Stomach (tissue), 9 donors: ENCODE results near the gene CGRRF1. TPM values are rescaled to one million over a fixed set of nuclear protein-coding genes. Genes with fewer than 3 reads are reported as not detected.

Source experiments
- DNase-seq, 2 donors: peaks; one replicate each; pipeline versions ENCODE4 v3.0.0 to v3.0.0-alpha.2; 2013 to 2019
- H3K27ac ChIP-seq, 5 donors: fragments of 200-600 bp in 4 of 5; sonication (generic) in 4 of 5; one replicate each; pipeline ENCODE4 v1.5.1; 2013 to 2019; ENCODE audit warnings: mild to moderate bottlenecking in 1 of 5, moderate library complexity in 1 of 5
- H3K27me3 ChIP-seq, 3 donors: fragments of 200-600 bp; sonication (generic); one replicate each; pipeline ENCODE4 v1.5.1; 2017 to 2019; ENCODE audit warnings: mixed run types in 1 of 3
- H3K36me3 ChIP-seq, 4 donors: fragments of 200-600 bp; sonication (generic); 1 replicate in 3 of 4; 2 replicates in 1 of 4; pipeline ENCODE4 v1.5.1; 2016 to 2019
- H3K4me1 ChIP-seq, 4 donors: fragments of 200-600 bp; sonication (generic); one replicate each; pipeline ENCODE4 v1.5.1; 2016 to 2019
- H3K4me3 ChIP-seq, 4 donors: fragments of 200-600 bp; sonication (generic) in 3 of 4; one replicate each; pipeline ENCODE4 v1.5.1; 2016 to 2019; ENCODE audit warnings: mild to moderate bottlenecking in 1 of 4
- H3K9me3 ChIP-seq, 4 donors: fragments of 200-600 bp; sonication (generic); one replicate each; pipeline ENCODE4 v1.5.1; 2016 to 2019
- EP300 ChIP-seq: sonication (generic); formaldehyde crosslinking; IDR thresholded peaks from one replicate; pipeline ENCODE4 v1.6.1; 2017; ENCODE audit warnings: antibody characterized with exemption
- POLR2A ChIP-seq, 4 donors: fragments of 450-650 bp; IDR thresholded peaks; one replicate each; pipeline ENCODE4 v1.6.1; 2016; ENCODE audit warnings: antibody characterized with exemption in 4 of 4, control low read depth in 2 of 4, mild to moderate bottlenecking in 1 of 4, moderate library complexity in 1 of 4
- POLR2AphosphoS5 ChIP-seq, 3 donors: sonication (generic); formaldehyde crosslinking; IDR thresholded peaks; one replicate each; pipeline ENCODE4 v1.6.1; 2016; ENCODE audit warnings: antibody characterized with exemption in 3 of 3
- WGBS, 5 donors: extraction: QIAGEN DNeasy Blood & Tissue Kit in 3 of 5; methylation state at CpG; one replicate each; pipeline versions ENCODE4 v1.1.5 to v1.1.7; 2013 to 2018; 5-methylcytosine and 5-hydroxymethylcytosine counted together
- intact Hi-C: fragments of 100-400 bp; cut with DNase I; formaldehyde crosslinking; loops from one replicate; pipeline ENCODE4 v1.15.1; 2023; ENCODE audit warnings: low total_unique reads
- polyA plus RNA-seq, 3 donors: library from polyadenylated mRNA; stranded (reverse); fragments of 200-250 nt; gene quantifications; one replicate each; pipeline ENCODE4 v1.2.3, GENCODE V29; 2013
- total RNA-seq, 5 donors: library from RNA; depleted of rRNA; stranded (reverse); fragments of >200 nt; gene quantifications; one replicate each; pipeline versions ENCODE4 v1.1.0 to v1.2.3, GENCODE V29; 2014 to 2016
- TF ChIP-seq, protein P1 (sequence below), 7 experiments: fragments of 450-650 bp in 4 of 7; fragments of 200-600 bp in 3 of 7; sonication (generic) in 3 of 7; IDR thresholded peaks; one replicate each; pipeline ENCODE4 v1.5.1; 2016 to 2019; ENCODE audit warnings: antibody characterized with exemption in 7 of 7, control low read depth in 2 of 7, mild to moderate bottlenecking in 1 of 7
- donor health status: healthy with polysubstance abuse.
- donor health status: Bipolar disorder and iron deficiency.
- donor health status: healthy.

CGRRF1 gene
- total and polyA plus RNA-seq, 8 donors, result 8.0 to 30.9 (median 14.1) TPM

DNA sequence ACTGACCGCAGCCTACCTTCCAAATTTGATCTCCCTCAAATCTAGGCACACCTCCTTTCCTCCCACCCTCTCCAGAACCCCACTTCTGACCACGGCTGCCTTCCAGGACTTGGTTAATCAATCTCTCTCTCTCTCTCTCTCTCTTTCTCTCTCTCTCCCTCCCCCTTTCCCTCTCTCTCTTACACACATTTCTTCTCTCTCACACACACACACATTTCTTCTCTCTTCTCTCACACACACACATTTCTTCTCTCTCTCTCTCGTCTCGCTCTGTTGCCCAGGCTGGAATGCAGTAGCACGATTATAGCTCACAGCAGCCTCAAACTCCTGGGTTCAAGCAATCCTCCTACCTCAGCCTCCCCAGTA is 20.4 kb upstream of the CGRRF1 start:
- no peak for DNase-seq
- no peaks in the 10 kb centered on the region for H3K9me3 ChIP-seq
- H3K36me3 ChIP-seq, result no peaks in the 10 kb centered on the region
- intact Hi-C loops, result no loop called here
- H3K27me3 ChIP-seq, result no peaks in the 10 kb centered on the region
- TF ChIP-seq, protein P1, sequence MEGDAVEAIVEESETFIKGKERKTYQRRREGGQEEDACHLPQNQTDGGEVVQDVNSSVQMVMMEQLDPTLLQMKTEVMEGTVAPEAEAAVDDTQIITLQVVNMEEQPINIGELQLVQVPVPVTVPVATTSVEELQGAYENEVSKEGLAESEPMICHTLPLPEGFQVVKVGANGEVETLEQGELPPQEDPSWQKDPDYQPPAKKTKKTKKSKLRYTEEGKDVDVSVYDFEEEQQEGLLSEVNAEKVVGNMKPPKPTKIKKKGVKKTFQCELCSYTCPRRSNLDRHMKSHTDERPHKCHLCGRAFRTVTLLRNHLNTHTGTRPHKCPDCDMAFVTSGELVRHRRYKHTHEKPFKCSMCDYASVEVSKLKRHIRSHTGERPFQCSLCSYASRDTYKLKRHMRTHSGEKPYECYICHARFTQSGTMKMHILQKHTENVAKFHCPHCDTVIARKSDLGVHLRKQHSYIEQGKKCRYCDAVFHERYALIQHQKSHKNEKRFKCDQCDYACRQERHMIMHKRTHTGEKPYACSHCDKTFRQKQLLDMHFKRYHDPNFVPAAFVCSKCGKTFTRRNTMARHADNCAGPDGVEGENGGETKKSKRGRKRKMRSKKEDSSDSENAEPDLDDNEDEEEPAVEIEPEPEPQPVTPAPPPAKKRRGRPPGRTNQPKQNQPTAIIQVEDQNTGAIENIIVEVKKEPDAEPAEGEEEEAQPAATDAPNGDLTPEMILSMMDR (IDR thresholded peaks at IDR 0.05), result no peak
- no peak for TF ChIP-seq POLR2A (IDR thresholded peaks at IDR 0.05)
- no peak for TF ChIP-seq EP300
- no peak for TF ChIP-seq POLR2AphosphoS5 (IDR thresholded peaks at IDR 0.05)
- H3K4me1 ChIP-seq, result peaks cover 20 to 55% (median 40%) of the 10 kb centered on the region in 4 donors
- peak overlapping the region; percentile 67 to 92 (median 80) for H3K4me3 ChIP-seq
- H3K27ac ChIP-seq, result peak overlapping the region; percentile 83 to 98 (median 93)
- WGBS, 5 donors, result 21 to 30% (median 26%) methylated on average over 5 of the region's 5 CpGs

DNA sequence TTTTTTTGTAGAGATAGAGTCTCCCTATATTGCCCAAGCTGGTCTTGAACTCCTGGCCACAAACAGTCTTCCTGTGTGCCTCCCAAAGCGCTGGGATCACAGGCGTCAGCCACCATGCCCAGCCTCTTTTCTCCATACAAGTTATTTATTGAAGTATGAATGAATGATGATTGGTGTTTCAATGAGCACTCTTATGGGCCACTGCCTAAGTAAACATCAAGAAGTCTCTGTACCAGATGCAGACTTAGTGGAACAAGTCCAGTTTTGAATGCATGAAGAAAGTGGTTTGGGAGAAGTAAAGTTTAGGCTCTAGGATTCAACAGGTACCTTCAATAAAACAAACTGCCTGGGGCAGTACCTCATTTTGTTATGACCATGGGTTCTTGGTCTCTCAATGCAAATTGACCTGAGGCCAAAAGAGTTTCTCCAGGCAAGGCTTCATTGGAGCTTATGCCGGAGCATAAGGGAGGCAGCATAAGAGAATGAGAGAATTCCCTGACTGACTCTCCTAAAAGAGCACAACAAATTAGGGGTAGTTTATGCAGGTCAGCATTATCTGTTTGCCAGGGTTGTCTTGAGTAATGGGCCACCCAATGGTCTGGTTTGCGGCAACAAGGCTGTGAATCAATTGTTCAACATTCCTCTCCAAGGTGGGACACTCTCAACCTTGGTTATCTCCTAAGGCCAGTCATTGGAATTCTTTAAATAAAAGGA is 19.8 kb upstream of the CGRRF1 start:
- no peaks in the 10 kb centered on the region for H3K9me3 ChIP-seq
- H3K27me3 ChIP-seq, result no peaks in the 10 kb centered on the region
- no peak for DNase-seq
- H3K27ac ChIP-seq, result peak overlapping the region; percentile 83 to 98 (median 93)
- WGBS, 5 donors, result 86 to 95% (median 88%) methylated on average over 4 of the region's 4 CpGs
- H3K4me1 ChIP-seq, result peaks cover 20 to 49% (median 37%) of the 10 kb centered on the region in 4 donors
- TF ChIP-seq EP300, result no peak
- no peak for TF ChIP-seq POLR2AphosphoS5 (IDR thresholded peaks at IDR 0.05)
- no peak for TF ChIP-seq POLR2A (IDR thresholded peaks at IDR 0.05)
- TF ChIP-seq, protein P1 (IDR thresholded peaks at IDR 0.05), result no peak
- intact Hi-C loops, result no loop called here
- H3K4me3 ChIP-seq, result peak overlapping the region; percentile 67 to 92 (median 80)
- H3K36me3 ChIP-seq, result no peaks in the 10 kb centered on the region

DNA sequence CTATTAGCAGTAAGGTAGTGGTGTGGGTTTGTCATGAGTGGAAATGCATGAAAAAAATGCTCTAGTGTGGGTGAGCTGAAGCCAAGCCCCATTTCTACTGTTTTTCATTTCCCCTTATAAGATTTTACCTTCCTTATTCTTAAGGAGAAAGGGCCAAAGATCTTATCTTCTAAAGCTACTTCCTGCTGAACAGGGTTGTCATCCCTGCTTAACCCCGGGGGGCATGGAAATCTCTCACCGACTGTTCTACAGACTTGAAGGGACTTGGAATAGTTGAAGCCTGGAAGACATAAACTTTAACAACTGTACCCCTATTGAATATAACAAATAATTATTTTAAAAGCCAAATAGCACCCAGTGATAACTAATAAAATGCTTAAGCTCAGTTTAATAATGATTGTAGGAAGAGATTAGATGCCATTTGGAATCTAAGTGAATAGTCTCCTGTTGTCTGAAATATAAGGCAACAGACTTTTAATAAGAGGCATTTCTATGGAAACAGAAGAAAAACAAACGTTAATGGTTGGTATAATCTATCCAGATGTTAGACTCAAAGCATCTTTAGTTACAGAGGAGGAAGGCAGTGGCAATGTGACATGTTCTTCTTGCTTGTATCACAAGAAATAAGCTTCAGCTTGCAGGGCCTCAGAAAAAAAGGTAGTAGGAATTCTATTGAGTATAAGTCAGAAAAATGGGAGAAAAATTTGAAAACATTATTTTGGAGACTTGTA is 19.1 kb upstream of the CGRRF1 start:
- TF ChIP-seq, protein P1 (IDR thresholded peaks at IDR 0.05), result no peak
- TF ChIP-seq POLR2AphosphoS5 (IDR thresholded peaks at IDR 0.05), result no peak
- TF ChIP-seq EP300, result no peak
- no peak for TF ChIP-seq POLR2A (IDR thresholded peaks at IDR 0.05)
- H3K9me3 ChIP-seq, result no peaks in the 10 kb centered on the region
- 32 to 41% (median 34%) methylated on average over 3 of the region's 3 CpGs for WGBS, 5 donors
- intact Hi-C loops, result no loop called here
- H3K4me1 ChIP-seq, result peaks cover 20 to 41% (median 33%) of the 10 kb centered on the region in 4 donors
- no peak overlapping the region for H3K4me3 ChIP-seq
- H3K27ac ChIP-seq, result no peak overlapping the region
- DNase-seq, result no peak
- H3K36me3 ChIP-seq, result no peaks in the 10 kb centered on the region
- no peaks in the 10 kb centered on the region for H3K27me3 ChIP-seq

DNA sequence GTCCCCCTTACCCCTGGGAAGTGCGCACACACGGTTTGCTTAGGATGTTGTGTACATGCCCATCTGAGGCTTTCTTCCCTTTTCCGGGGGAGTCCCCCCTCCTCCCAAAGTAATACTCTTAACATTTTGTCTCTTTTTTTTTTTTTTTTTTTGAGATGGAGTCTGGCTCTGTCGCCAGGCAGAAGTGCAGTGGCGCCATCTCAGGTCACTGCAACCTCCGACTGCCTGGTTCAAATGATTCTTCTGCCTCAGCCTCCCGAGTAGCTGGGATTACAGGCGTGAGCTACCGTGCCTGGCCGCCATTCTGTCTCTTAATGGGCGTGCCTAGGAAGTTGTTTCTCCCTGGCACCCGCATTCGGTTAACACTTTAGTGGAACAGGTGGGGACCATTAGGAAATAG is 16.4 kb upstream of the CGRRF1 start:
- H3K4me3 ChIP-seq, result no peak overlapping the region

More for the DNA sequence above, 16.4 kb upstream of the CGRRF1 start:
- Histone ChIP-seq H3K27ac (no peak overlapping the region), H3K27me3 (no peaks in the 10 kb centered on the region), H3K9me3 (no peaks in the 10 kb centered on the region), H3K4me1 (peaks cover 7 to 15% (median 8%) of the 10 kb centered on the region in 4 donors), H3K36me3 (no peaks in the 10 kb centered on the region)
- intact Hi-C loops, result no loop called here
- no peak for DNase-seq
- TF ChIP-seq POLR2A (IDR thresholded peaks at IDR 0.05) (no peak), POLR2AphosphoS5 (IDR thresholded peaks at IDR 0.05) (no peak), EP300 (no peak)
- TF ChIP-seq, protein P1 (IDR thresholded peaks at IDR 0.05), result no peak
- WGBS, 5 donors, result 61 to 74% (median 70%) methylated on average over 13 of the region's 13 CpGs
